GM23248 (cell line): ENCODE data around the gene DSG3. TPM values are rescaled to one million over a fixed set of nuclear protein-coding genes. Genes with fewer than 3 reads are reported as not detected.

ENCODE experiments used
- DNase-seq: peaks from one replicate; pipeline ENCODE4 v3.0.0-alpha.2; 2015
- H2AFZ ChIP-seq: fragments of 200-600 bp; sonication (generic); 2 replicates; pipeline ENCODE4 v1.6.1; 2016; ENCODE audit warnings: antibody characterized with exemption
- H3F3A ChIP-seq: fragments of 200-600 bp; sonication (generic); 2 replicates; pipeline ENCODE4 v1.6.1; 2016; ENCODE audit warnings: mild to moderate bottlenecking, antibody characterized with exemption, mixed run types; ENCODE audit not compliant: insufficient read depth
- H3K27ac ChIP-seq: fragments of 200-600 bp; sonication (generic); 2 replicates; pipeline ENCODE4 v1.5.1; 2016; ENCODE audit warnings: mild to moderate bottlenecking
- H3K27me3 ChIP-seq: fragments of 200-600 bp; sonication (generic); replicated peaks from 2 replicates; pipeline ENCODE4 v1.6.1; 2016; ENCODE audit warnings: mild to moderate bottlenecking; ENCODE audit not compliant: insufficient read depth
- H3K36me3 ChIP-seq: fragments of 200-600 bp; sonication (generic); 2 replicates; pipeline ENCODE4 v1.6.1; 2016; ENCODE audit warnings: low read depth, mild to moderate bottlenecking
- H3K4me1 ChIP-seq: fragments of 200-600 bp; sonication (generic); 2 replicates; pipeline ENCODE4 v1.6.1; 2016; ENCODE audit warnings: mild to moderate bottlenecking; ENCODE audit not compliant: insufficient read depth
- H3K4me2 ChIP-seq: fragments of 200-600 bp; sonication (generic); one replicate; pipeline ENCODE4 v1.6.1; 2016; ENCODE audit warnings: mild to moderate bottlenecking; ENCODE audit not compliant: unreplicated experiment
- H3K4me3 ChIP-seq: fragments of 200-600 bp; sonication (generic); 2 replicates; pipeline ENCODE4 v1.5.1; 2016; ENCODE audit warnings: mild to moderate bottlenecking
- H3K79me2 ChIP-seq: fragments of 200-600 bp; sonication (generic); 2 replicates; pipeline ENCODE4 v1.6.1; 2016; ENCODE audit warnings: mild to moderate bottlenecking; ENCODE audit not compliant: insufficient read depth
- H3K9ac ChIP-seq: fragments of 200-600 bp; sonication (generic); 2 replicates; pipeline ENCODE4 v1.6.1; 2016; ENCODE audit warnings: mild to moderate bottlenecking
- H3K9me2 ChIP-seq: fragments of 200-600 bp; sonication (generic); 2 replicates; pipeline ENCODE4 v1.6.1; 2016; ENCODE audit warnings: mixed run types, mild to moderate bottlenecking, moderate library complexity; ENCODE audit not compliant: insufficient read depth
- H3K9me3 ChIP-seq: fragments of 200-600 bp; sonication (generic); one replicate; pipeline ENCODE4 v1.6.1; 2017; ENCODE audit warnings: low read depth
- H4K20me1 ChIP-seq: fragments of 200-600 bp; sonication (generic); 2 replicates; pipeline ENCODE4 v1.6.0; 2016; ENCODE audit not compliant: insufficient read depth
- EZH2 ChIP-seq: fragments of 200-600 bp; sonication (generic); IDR thresholded peaks from 2 replicates; pipeline ENCODE4 v1.6.1; 2018; ENCODE audit warnings: antibody characterized with exemption, mild to moderate bottlenecking; ENCODE audit not compliant: insufficient read depth, poor library complexity, severe bottlenecking
- EZH2phosphoT487 ChIP-seq: fragments of 200-600 bp; sonication (generic); IDR thresholded peaks from 2 replicates; pipeline ENCODE4 v1.6.1; 2018; ENCODE audit warnings: antibody characterized with exemption, moderate library complexity, mild to moderate bottlenecking, low read depth; ENCODE audit not compliant: insufficient read depth
- WGBS, 2 experiments: methylation state at CpG; one replicate each; pipeline ENCODE4 v1.1.6; 2015 to 2017; ENCODE audit warnings: low lambda C conversion rate in 2 of 2, low coverage in 1 of 2; ENCODE audit errors: missing lambda C conversion rate in 2 of 2; 5-methylcytosine and 5-hydroxymethylcytosine counted together
- in situ Hi-C: fragments of 300-500 bp; cut with MboI; formaldehyde crosslinking; loops from 2 replicates; pipeline ENCODE4 v1.15.0; 2020
- polyA plus RNA-seq: library from polyadenylated mRNA; unstranded; fragments of >200 nt; fragmentation: Nextera tagmentation; extraction: Ambion mirVana; gene quantifications from 2 replicates; pipeline ENCODE4 v1.2.1, GENCODE V29; 2016
- total RNA-seq: library from RNA; depleted of rRNA; stranded (reverse); fragments of >200 nt; shearing (Covaris generic); gene quantifications from 2 replicates; pipeline ENCODE4 v1.2.3, GENCODE V29; 2014

DSG3 gene
- total and polyA plus RNA-seq, 2 experiments from 2014 or later = not detected

- Histone ChIP-seq H3K9me3 (no peaks in the 10 kb centered on the region), H3K9ac (no peak overlapping the region), H3K27ac (no peak overlapping the region), H3K4me1 (no peaks in the 10 kb centered on the region), H3K4me2 (no peak overlapping the region), H3K27me3 (no peaks in the 10 kb centered on the region; the same call in 1 of the 2 replicates), H3K79me2 (no peaks in the 10 kb centered on the region), H3K36me3 (no peaks in the 10 kb centered on the region), H4K20me1 (no peaks in the 10 kb centered on the region), H3F3A (no peaks in the 10 kb centered on the region), H2AFZ (no peak overlapping the region), H3K9me2 (no peaks in the 10 kb centered on the region), H3K4me3 (no peak overlapping the region)
- DNase-seq = no peak
- TF ChIP-seq EZH2 (no peak), EZH2phosphoT487 (no peak)
- WGBS, 2 experiments = 19 to 35% methylated on average over 1 of the region's 1 CpG
- in situ Hi-C loops = no loop called here
Measured at GRCh38 chr18:31508781-31509180, 61.2 kb downstream of the DSG3 start.

GRCh38 chr18:31509571-31509970 lies 62.0 kb downstream of the DSG3 start:
- Histone ChIP-seq H3K27me3 (no peaks in the 10 kb centered on the region; the same call in 1 of the 2 replicates), H3K36me3 (no peaks in the 10 kb centered on the region), H3K4me2 (no peak overlapping the region), H3K27ac (no peak overlapping the region), H3K9me2 (no peaks in the 10 kb centered on the region), H3F3A (no peaks in the 10 kb centered on the region), H3K79me2 (no peaks in the 10 kb centered on the region), H2AFZ (no peak overlapping the region), H3K9me3 (no peaks in the 10 kb centered on the region), H3K4me3 (no peak overlapping the region), H4K20me1 (no peaks in the 10 kb centered on the region), H3K9ac (no peak overlapping the region), H3K4me1 (no peaks in the 10 kb centered on the region)
- TF ChIP-seq EZH2 = no peak
- TF ChIP-seq EZH2phosphoT487 = no peak
- WGBS, 2 experiments = 7% methylated on average over 3 of the region's 3 CpGs
- in situ Hi-C loops = no loop called here
- no peak for DNase-seq

DNA sequence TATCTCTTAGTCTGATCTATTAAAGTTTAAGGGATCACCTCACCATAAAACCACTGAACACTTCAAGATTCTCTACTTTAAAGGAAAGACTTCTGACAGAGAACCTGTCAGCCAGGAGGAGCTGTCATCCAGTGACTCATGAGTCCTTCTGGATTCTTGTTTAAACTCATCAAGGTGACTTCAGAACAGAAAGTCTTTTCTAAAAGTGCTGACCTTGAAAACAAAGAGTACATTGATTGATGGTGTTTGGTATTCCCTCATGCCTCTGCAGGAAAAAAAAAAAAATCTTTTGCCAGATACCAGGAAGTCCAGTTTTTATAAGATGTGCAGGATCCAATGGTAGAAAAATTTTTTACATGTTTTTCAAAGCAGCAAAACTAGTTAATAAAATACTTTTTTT lies 62.8 kb downstream of the DSG3 start:
- in situ Hi-C loops = no loop called here
- no peaks in the 10 kb centered on the region for H3K9me3 ChIP-seq
- DNase-seq = no peak
- no peak overlapping the region for H3K4me3 ChIP-seq
- no peaks in the 10 kb centered on the region; the same call in 1 of the 2 replicates for H3K27me3 ChIP-seq
- H3K36me3 ChIP-seq = no peaks in the 10 kb centered on the region
- H4K20me1 ChIP-seq = no peaks in the 10 kb centered on the region
- H3K9me2 ChIP-seq = no peaks in the 10 kb centered on the region
- H3K9ac ChIP-seq = no peak overlapping the region
- no peak for TF ChIP-seq EZH2
- no peak for TF ChIP-seq EZH2phosphoT487
- H3K4me2 ChIP-seq = no peak overlapping the region
- no peaks in the 10 kb centered on the region for H3F3A ChIP-seq
- no peaks in the 10 kb centered on the region for H3K4me1 ChIP-seq
- no peaks in the 10 kb centered on the region for H3K79me2 ChIP-seq
- H2AFZ ChIP-seq = no peak overlapping the region
- no peak overlapping the region for H3K27ac ChIP-seq

GRCh38 chr18:31511098-31511497 lies 63.6 kb downstream of the DSG3 start:
- no peaks in the 10 kb centered on the region for H3K9me3 ChIP-seq
- H3K4me1 ChIP-seq = no peaks in the 10 kb centered on the region
- no peaks in the 10 kb centered on the region for H3K36me3 ChIP-seq
- in situ Hi-C loops = no loop called here
- H3K9ac ChIP-seq = no peak overlapping the region
- no peaks in the 10 kb centered on the region for H3K79me2 ChIP-seq
- no peak overlapping the region for H3K4me2 ChIP-seq
- H4K20me1 ChIP-seq = no peaks in the 10 kb centered on the region
- H2AFZ ChIP-seq = no peak overlapping the region
- H3K9me2 ChIP-seq = no peaks in the 10 kb centered on the region
- no peaks in the 10 kb centered on the region; the same call in 1 of the 2 replicates for H3K27me3 ChIP-seq
- WGBS, 2 experiments = 18% methylated on average over 6 of the region's 6 CpGs
- H3F3A ChIP-seq = no peaks in the 10 kb centered on the region
- no peak for DNase-seq
- no peak overlapping the region for H3K4me3 ChIP-seq
- no peak overlapping the region for H3K27ac ChIP-seq
- TF ChIP-seq EZH2 = no peak
- TF ChIP-seq EZH2phosphoT487 = no peak

- H3F3A ChIP-seq = no peaks in the 10 kb centered on the region
- no peak overlapping the region for H3K4me3 ChIP-seq
- TF ChIP-seq EZH2 (no peak), EZH2phosphoT487 (no peak)
- no peaks in the 10 kb centered on the region for H3K9me2 ChIP-seq
- no peak overlapping the region for H2AFZ ChIP-seq
- no peaks in the 10 kb centered on the region; the same call in 1 of the 2 replicates for H3K27me3 ChIP-seq
- H3K4me1 ChIP-seq = no peaks in the 10 kb centered on the region
- no peaks in the 10 kb centered on the region for H3K36me3 ChIP-seq
- peak; percentile 42 for DNase-seq
- 31 to 32% methylated on average over 6 of the region's 6 CpGs for WGBS, 2 experiments
- in situ Hi-C loops = no loop called here
- no peak overlapping the region for H3K9ac ChIP-seq
- no peaks in the 10 kb centered on the region for H3K79me2 ChIP-seq
- H3K4me2 ChIP-seq = no peak overlapping the region
- no peaks in the 10 kb centered on the region for H3K9me3 ChIP-seq
- H4K20me1 ChIP-seq = no peaks in the 10 kb centered on the region
- no peak overlapping the region for H3K27ac ChIP-seq
Measured at GRCh38 chr18:31512203-31512764, 64.7 kb downstream of the DSG3 start.
